Muscle layer of duodenum (tissue), 2 donors: ENCODE data around the gene COL18A1.

Experiments
- H3K27ac ChIP-seq: one replicate; pipeline ENCODE4 v1.7.0; 2013; ENCODE audit warnings: mild to moderate bottlenecking, low read length
- H3K27me3 ChIP-seq: one replicate; pipeline ENCODE4 v1.7.0; 2013; ENCODE audit warnings: low read depth, mild to moderate bottlenecking, control low read depth, low read length
- H3K36me3 ChIP-seq, 2 donors: one replicate each; pipeline ENCODE4 v1.7.0; 2013; ENCODE audit warnings: low read length in 2 of 2, control low read depth in 1 of 2, mild to moderate bottlenecking in 1 of 2; ENCODE audit not compliant: insufficient read depth in 2 of 2, control insufficient read depth in 1 of 2
- H3K4me1 ChIP-seq, 2 donors: one replicate each; pipeline ENCODE4 v1.7.0; 2013; ENCODE audit warnings: low read length in 2 of 2, mild to moderate bottlenecking in 2 of 2, control low read depth in 1 of 2, moderate library complexity in 1 of 2; ENCODE audit not compliant: insufficient read depth in 2 of 2, control insufficient read depth in 1 of 2
- H3K4me3 ChIP-seq, 2 donors: one replicate each; pipeline ENCODE4 v1.7.0; 2013; ENCODE audit warnings: low read length in 2 of 2, low read depth in 1 of 2, mild to moderate bottlenecking in 1 of 2
- H3K9me3 ChIP-seq, 2 donors: one replicate each; pipeline ENCODE4 v1.7.0; 2013; ENCODE audit warnings: low read length in 2 of 2, control low read depth in 1 of 2, mild to moderate bottlenecking in 1 of 2; ENCODE audit not compliant: control insufficient read depth in 1 of 2
- donor health status: healthy.

The COL18A1 gene

GRCh38 chr21:45443595-45444181 lies 38.7 kb downstream of the COL18A1 start:
- Histone ChIP-seq H3K4me3 (no peak overlapping the region), H3K36me3 (no peaks in the 10 kb centered on the region), H3K27ac (no peak overlapping the region), H3K9me3 (peaks cover 0 to 4% of the 10 kb centered on the region in 2 donors), H3K4me1 (peaks cover 0 to 4% of the 10 kb centered on the region in 2 donors), H3K27me3 (no peaks in the 10 kb centered on the region)

GRCh38 chr21:45444385-45444784 lies 39.4 kb downstream of the COL18A1 start:
- Histone ChIP-seq H3K27me3 (no peaks in the 10 kb centered on the region), H3K4me3 (no peak overlapping the region), H3K9me3 (peaks cover 0 to 4% of the 10 kb centered on the region in 2 donors), H3K36me3 (no peaks in the 10 kb centered on the region), H3K27ac (no peak overlapping the region), H3K4me1 (peaks cover 0 to 4% of the 10 kb centered on the region in 2 donors)

- Histone ChIP-seq H3K27ac (no peak overlapping the region), H3K27me3 (no peaks in the 10 kb centered on the region), H3K4me3 (no peak overlapping the region), H3K4me1 (no peaks in the 10 kb centered on the region), H3K36me3 (no peaks in the 10 kb centered on the region), H3K9me3 (peaks cover 0 to 4% of the 10 kb centered on the region in 2 donors)
Measured at GRCh38 chr21:45445369-45445768, 40.4 kb downstream of the COL18A1 start.

- no peaks in the 10 kb centered on the region for H3K27me3 ChIP-seq
- no peaks in the 10 kb centered on the region for H3K4me1 ChIP-seq
- no peak overlapping the region for H3K4me3 ChIP-seq
- H3K27ac ChIP-seq, result no peak overlapping the region
- no peaks in the 10 kb centered on the region for H3K36me3 ChIP-seq
- peaks cover 0 to 4% of the 10 kb centered on the region in 2 donors for H3K9me3 ChIP-seq
Measured at GRCh38 chr21:45447821-45448220, 42.9 kb downstream of the COL18A1 start.

- no peaks in the 10 kb centered on the region for H3K4me1 ChIP-seq
- H3K27ac ChIP-seq, result no peak overlapping the region
- H3K27me3 ChIP-seq, result no peaks in the 10 kb centered on the region
- peaks cover 0 to 4% of the 10 kb centered on the region in 2 donors for H3K9me3 ChIP-seq
- no peaks in the 10 kb centered on the region for H3K36me3 ChIP-seq
- H3K4me3 ChIP-seq, result no peak overlapping the region
Measured at GRCh38 chr21:45448283-45448809, 43.4 kb downstream of the COL18A1 start.

GRCh38 chr21:45448810-45449657 lies 44.1 kb downstream of the COL18A1 start:
- no peaks in the 10 kb centered on the region for H3K36me3 ChIP-seq
- no peaks in the 10 kb centered on the region for H3K27me3 ChIP-seq
- no peaks in the 10 kb centered on the region for H3K4me1 ChIP-seq
- no peak overlapping the region for H3K4me3 ChIP-seq
- no peak overlapping the region for H3K27ac ChIP-seq
- peaks cover 0 to 4% of the 10 kb centered on the region in 2 donors for H3K9me3 ChIP-seq

- Histone ChIP-seq H3K4me3 (no peak overlapping the region), H3K27ac (no peak overlapping the region), H3K4me1 (peaks cover 0 to 6% of the 10 kb centered on the region in 2 donors), H3K36me3 (no peaks in the 10 kb centered on the region), H3K27me3 (no peaks in the 10 kb centered on the region), H3K9me3 (peaks cover 0 to 4% of the 10 kb centered on the region in 2 donors)
Measured at GRCh38 chr21:45449658-45450422, 44.9 kb downstream of the COL18A1 start.

- Histone ChIP-seq H3K36me3 (no peaks in the 10 kb centered on the region), H3K27ac (no peak overlapping the region), H3K4me3 (no peak overlapping the region), H3K9me3 (peaks cover 0 to 4% of the 10 kb centered on the region in 2 donors), H3K4me1 (peaks cover 0 to 13% of the 10 kb centered on the region in 2 donors), H3K27me3 (no peaks in the 10 kb centered on the region)
Measured at GRCh38 chr21:45450423-45451090, 45.6 kb downstream of the COL18A1 start.

- Histone ChIP-seq H3K27me3 (no peaks in the 10 kb centered on the region), H3K36me3 (no peaks in the 10 kb centered on the region), H3K4me3 (no peak overlapping the region), H3K9me3 (peaks cover 0 to 4% of the 10 kb centered on the region in 2 donors), H3K4me1 (peaks cover 0 to 19% of the 10 kb centered on the region in 2 donors), H3K27ac (no peak overlapping the region)
Measured at GRCh38 chr21:45451091-45451740, 46.3 kb downstream of the COL18A1 start.

DNA sequence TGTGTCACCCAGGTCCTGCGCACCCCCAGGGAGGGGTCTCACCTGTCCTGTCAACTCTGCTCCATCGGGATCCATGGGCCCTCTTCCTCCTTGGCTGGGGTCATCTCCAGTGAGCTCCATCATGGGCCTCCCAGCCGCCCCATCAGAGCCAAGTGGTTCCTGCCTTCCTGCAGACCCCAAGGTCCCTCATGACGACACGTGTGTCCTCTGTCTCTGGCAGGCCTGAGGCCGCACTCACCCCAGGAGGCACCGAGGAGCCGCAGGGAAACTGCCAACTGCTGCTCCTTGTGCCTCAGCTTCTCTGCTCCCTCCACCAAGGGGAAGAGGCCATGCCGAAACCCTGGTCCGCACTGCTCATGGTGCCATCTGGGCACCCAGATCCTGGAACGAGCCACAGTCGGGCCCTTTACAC lies 46.8 kb downstream of the COL18A1 start:
- no peak overlapping the region for H3K27ac ChIP-seq

More for the DNA sequence above, 46.8 kb downstream of the COL18A1 start:
- H3K4me3 ChIP-seq, result no peak overlapping the region
- no peaks in the 10 kb centered on the region for H3K27me3 ChIP-seq
- H3K4me1 ChIP-seq, result peaks cover 0 to 19% of the 10 kb centered on the region in 2 donors
- no peaks in the 10 kb centered on the region for H3K36me3 ChIP-seq
- H3K9me3 ChIP-seq, result peaks cover 0 to 2% of the 10 kb centered on the region in 2 donors
